ENCODE measurements around the gene DDC. TPM values are rescaled to one million over a fixed set of nuclear protein-coding genes. Genes with fewer than 3 reads are reported as not detected.
"Not testable (repeated sequence)": the region's sequence is repeated elsewhere in the genome, so short reads cannot be mapped to it uniquely, and the experiment has no call there.

Gene DDC
- total RNA-seq, 1 donor from 2014 or later, result not detected

DNA sequence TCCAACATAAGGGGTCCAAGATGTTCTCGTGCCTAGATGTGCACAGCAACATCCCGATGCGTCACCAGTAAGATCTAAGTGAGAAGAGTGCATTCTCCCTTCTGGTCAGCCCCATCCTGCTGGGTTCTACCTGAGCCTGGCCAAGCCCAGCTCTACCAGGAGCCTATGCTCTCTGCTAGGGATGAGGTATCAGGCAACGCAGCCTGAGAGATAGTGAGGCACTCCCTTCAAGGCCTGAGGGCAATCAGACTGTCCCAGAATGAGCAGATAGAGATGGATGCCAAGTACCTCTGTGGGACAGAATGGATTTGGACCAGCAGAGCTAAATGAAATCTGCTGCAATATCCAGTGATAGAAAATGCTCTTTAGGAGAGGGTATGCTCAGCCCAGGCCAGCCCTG lies 26.7 kb downstream of the DDC start:
- no peaks in the 10 kb centered on the region for H3K9me3 Mint-ChIP-seq
- H3K27ac Mint-ChIP-seq, result no peak overlapping the region
- intact Hi-C loops (cut with micrococcal nuclease), result no loop called here
- DNase-seq (no peak), ATAC-seq (ENCODE audit: low read depth) (no peak)
- no peaks in the 10 kb centered on the region for H3K36me3 Mint-ChIP-seq (ENCODE audit: low read depth)
- H3K4me3 Mint-ChIP-seq, result no peak overlapping the region
- H3K4me1 Mint-ChIP-seq, result no peaks in the 10 kb centered on the region
- TF ChIP-seq, protein P1, sequence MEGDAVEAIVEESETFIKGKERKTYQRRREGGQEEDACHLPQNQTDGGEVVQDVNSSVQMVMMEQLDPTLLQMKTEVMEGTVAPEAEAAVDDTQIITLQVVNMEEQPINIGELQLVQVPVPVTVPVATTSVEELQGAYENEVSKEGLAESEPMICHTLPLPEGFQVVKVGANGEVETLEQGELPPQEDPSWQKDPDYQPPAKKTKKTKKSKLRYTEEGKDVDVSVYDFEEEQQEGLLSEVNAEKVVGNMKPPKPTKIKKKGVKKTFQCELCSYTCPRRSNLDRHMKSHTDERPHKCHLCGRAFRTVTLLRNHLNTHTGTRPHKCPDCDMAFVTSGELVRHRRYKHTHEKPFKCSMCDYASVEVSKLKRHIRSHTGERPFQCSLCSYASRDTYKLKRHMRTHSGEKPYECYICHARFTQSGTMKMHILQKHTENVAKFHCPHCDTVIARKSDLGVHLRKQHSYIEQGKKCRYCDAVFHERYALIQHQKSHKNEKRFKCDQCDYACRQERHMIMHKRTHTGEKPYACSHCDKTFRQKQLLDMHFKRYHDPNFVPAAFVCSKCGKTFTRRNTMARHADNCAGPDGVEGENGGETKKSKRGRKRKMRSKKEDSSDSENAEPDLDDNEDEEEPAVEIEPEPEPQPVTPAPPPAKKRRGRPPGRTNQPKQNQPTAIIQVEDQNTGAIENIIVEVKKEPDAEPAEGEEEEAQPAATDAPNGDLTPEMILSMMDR (IDR thresholded peaks at IDR 0.05), result no peak
- peaks cover 1% of the 10 kb centered on the region for H3K27me3 Mint-ChIP-seq
- ChIA-PET POLR2A (no interaction called here), CTCF (no interaction called here)

DNA sequence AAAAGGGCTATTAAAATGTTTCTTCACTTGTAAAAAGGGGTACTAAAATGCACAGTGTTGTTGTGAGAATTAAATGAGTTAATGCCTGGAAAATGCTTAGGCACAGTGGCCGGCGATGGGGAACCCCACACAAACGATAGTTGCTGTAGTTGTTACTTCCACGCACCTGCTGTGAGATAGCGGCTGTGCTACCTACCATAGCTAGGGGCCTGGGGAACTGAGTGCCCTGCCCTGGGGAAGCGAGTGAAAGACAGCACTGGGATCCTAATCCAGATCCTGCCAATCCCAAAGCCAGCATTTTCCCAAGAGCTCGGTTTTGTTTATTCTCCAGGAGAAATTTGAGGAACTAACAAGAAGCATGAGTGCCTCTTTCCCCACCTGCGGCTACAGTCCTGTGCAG lies 27.8 kb downstream of the DDC start:
- POLR2A ChIA-PET, result no interaction called here
- no peak overlapping the region for H3K4me3 Mint-ChIP-seq

DNA sequence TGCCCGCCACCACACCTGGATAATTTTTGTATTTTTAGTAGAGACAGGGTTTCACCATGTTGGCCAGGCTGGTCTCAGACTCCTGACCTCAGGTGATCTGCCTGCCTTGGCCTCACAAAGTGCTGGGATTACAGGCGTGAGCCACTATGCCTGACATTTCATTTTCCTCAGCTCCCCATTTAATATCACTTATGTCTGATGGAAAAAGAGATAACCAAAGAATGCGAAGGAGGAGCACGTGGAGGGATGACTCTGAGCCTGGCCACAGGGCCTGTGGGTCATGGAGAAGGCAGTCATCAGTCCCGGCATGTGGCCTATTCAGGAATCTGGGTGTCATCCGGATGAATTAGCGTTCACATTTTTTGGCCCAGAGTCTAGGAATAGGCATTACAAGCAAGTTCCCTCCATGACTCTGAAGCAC lies 29.9 kb downstream of the DDC start:
- DNase-seq; intact Hi-C loops (cut with micrococcal nuclease); H3K4me1 Mint-ChIP-seq; H3K36me3 Mint-ChIP-seq (ENCODE audit: low read depth); CTCF ChIA-PET; ATAC-seq (ENCODE audit: low read depth); H3K4me3 Mint-ChIP-seq; POLR2A ChIA-PET; H3K9me3 Mint-ChIP-seq; H3K27me3 Mint-ChIP-seq; H3K27ac Mint-ChIP-seq: not testable (repeated sequence)

More for the DNA sequence above, 27.8 kb downstream of the DDC start:
- DNase-seq (no peak), ATAC-seq (ENCODE audit: low read depth) (no peak)
- Mint-ChIP-seq H3K9me3 (no peaks in the 10 kb centered on the region), H3K36me3 (ENCODE audit: low read depth) (no peaks in the 10 kb centered on the region), H3K4me1 (no peaks in the 10 kb centered on the region), H3K27ac (no peak overlapping the region), H3K27me3 (peaks cover 3% of the 10 kb centered on the region)
- TF ChIP-seq, protein P1 (IDR thresholded peaks at IDR 0.05), result no peak
- CTCF ChIA-PET, result no interaction called here
- intact Hi-C loops (cut with micrococcal nuclease), result no loop called here

DNA sequence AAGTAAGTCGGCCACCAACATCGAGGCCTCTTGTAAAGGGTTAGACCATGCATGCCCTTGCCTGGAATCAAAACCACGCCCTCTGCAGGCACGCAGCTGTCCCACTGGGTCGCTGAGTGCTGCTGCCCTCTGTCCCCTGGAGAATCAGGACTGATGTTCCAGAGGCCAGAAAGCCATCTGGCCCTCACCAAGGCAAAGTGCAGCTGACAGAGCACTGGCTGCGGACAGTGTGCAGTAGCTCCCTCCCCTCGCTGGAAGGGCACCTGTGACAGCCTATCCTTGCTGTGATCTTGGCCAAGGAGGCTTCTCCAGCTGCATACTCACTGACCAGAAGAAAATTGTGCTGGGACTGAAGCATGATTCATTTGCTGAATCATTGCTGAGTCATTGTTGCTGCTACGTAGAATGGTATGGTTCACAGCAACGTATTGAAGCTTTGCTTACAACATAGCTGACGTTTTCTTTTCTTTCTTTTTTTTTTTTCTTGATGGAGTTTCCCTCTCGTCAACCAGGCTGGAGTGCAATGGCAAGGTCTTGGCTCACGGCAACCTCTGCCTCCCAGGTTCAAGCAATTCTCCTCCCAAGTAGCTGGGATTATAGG lies 30.4 kb downstream of the DDC start:
- CTCF ChIA-PET, result no interaction called here
- Mint-ChIP-seq H3K4me1 (no peaks in the 10 kb centered on the region), H3K4me3 (no peak overlapping the region), H3K9me3 (no peaks in the 10 kb centered on the region), H3K27ac (no peak overlapping the region), H3K36me3 (ENCODE audit: low read depth) (no peaks in the 10 kb centered on the region), H3K27me3 (peaks cover 5% of the 10 kb centered on the region)
- DNase-seq (no peak), ATAC-seq (ENCODE audit: low read depth) (no peak)
- intact Hi-C loops (cut with micrococcal nuclease), result no loop called here
- POLR2A ChIA-PET, result no interaction called here
- TF ChIP-seq, protein P1 (IDR thresholded peaks at IDR 0.05), result no peak

DNA sequence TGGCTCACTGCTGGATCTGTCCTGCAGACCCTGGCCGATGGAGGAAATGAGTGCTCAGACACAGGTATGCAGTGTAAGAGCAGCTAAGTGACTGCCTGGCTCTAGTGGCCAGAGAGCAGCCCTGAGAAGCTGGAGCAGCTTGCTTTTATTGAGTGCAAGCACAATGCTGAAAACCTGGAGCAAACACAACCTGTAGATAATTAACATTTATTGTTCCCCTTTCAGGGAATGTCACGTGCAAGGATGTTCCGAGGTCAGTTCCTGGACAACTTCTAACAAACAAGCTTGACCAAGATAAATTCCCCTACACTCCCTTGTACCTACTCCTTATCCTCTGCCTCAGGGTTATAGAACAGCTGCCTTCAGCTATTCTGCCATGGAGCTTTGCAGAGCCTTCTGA lies 31.3 kb downstream of the DDC start:
- Mint-ChIP-seq H3K27ac (no peak overlapping the region), H3K36me3 (ENCODE audit: low read depth) (no peaks in the 10 kb centered on the region), H3K27me3 (peaks cover 5% of the 10 kb centered on the region), H3K4me3 (no peak overlapping the region), H3K9me3 (no peaks in the 10 kb centered on the region), H3K4me1 (no peaks in the 10 kb centered on the region)
- intact Hi-C loops (cut with micrococcal nuclease), result no loop called here
- TF ChIP-seq, protein P1 (IDR thresholded peaks at IDR 0.05), result no peak
- ChIA-PET POLR2A (no interaction called here), CTCF (interaction anchor here (0.7 kb wide), 1 partner anchor 1550 kb away, joined by 3 read pairs; no protein-coding TSS in a partner anchor)
- ATAC-seq (ENCODE audit: low read depth) (no peak), DNase-seq (no peak)

DNA sequence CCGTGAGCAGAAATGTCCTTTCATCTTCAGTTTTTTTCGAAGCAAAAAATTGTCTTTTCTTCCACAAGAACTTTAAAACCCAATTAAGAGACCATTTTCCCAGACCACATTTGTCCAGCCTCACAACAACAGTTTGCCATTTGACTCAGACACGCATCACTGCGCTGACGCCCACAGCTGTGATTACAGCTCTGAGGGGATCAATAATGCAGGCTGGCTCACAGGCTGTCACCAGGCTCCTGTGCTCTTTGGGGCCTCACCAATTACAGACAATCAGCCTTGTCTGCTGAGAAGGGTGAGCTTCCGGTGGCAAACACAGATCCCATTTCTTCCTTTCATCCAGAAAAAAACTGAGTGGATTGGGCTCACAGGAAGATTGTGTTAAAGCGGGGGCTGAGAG lies 33.3 kb downstream of the DDC start:
- intact Hi-C loops (cut with micrococcal nuclease), result no loop called here
- TF ChIP-seq, protein P1 (IDR thresholded peaks at IDR 0.05), result no peak
- POLR2A ChIA-PET, result no interaction called here
- CTCF ChIA-PET, result no interaction called here
- H3K4me3 Mint-ChIP-seq, result no peak overlapping the region
- H3K9me3 Mint-ChIP-seq, result no peaks in the 10 kb centered on the region
- no peak overlapping the region for H3K27ac Mint-ChIP-seq
- H3K27me3 Mint-ChIP-seq, result peaks cover 5% of the 10 kb centered on the region
- ATAC-seq (ENCODE audit: low read depth), result no peak
- H3K36me3 Mint-ChIP-seq (ENCODE audit: low read depth), result no peaks in the 10 kb centered on the region
- H3K4me1 Mint-ChIP-seq, result no peaks in the 10 kb centered on the region
- DNase-seq, result no peak

Measured in activated B cell treated with CpG ODN at 0.5 μM for 24 hours (primary cell).